ENCODE results near the gene PRR27.
"Not testable (repeated sequence)": the region's sequence is repeated elsewhere in the genome, so short reads cannot be mapped to it uniquely, and the experiment has no call there.

Gene PRR27

GRCh38 chr4:70203601-70204000 is 49.6 kb downstream of the PRR27 start:
- DNase-seq, result no peak

GRCh38 chr4:70212752-70213151 is 58.7 kb downstream of the PRR27 start:
- not testable (repeated sequence) for DNase-seq
